PFSK-1 (cell line): ENCODE results near the gene AZI2.

Source experiments
- FOXP2 ChIP-seq: optimal IDR thresholded peaks from 2 replicates; pipeline ENCODE3; 2011; ENCODE audit warnings: borderline replicate concordance, control low read depth, inconsistent platforms; ENCODE audit not compliant: insufficient read depth; ENCODE audit errors: extremely low read length, extremely low read depth
- POLR2AphosphoS5 ChIP-seq: IDR thresholded peaks from 2 replicates; pipeline ENCODE4 v1.6.1; 2012; ENCODE audit warnings: low read depth, mild to moderate bottlenecking, control low read depth, low read length, moderate library complexity
- REST ChIP-seq, 2 experiments: IDR thresholded peaks; 2 replicates each; pipeline versions ENCODE4 v1.6.1 to v1.8.0; 2011 to 2012; ENCODE audit warnings: low read depth in 2 of 2, low read length in 2 of 2, control low read depth in 1 of 2, inconsistent platforms in 1 of 2, mild to moderate bottlenecking in 1 of 2, moderate library complexity in 1 of 2; ENCODE audit not compliant: insufficient read depth in 1 of 2
- SIN3A ChIP-seq: IDR thresholded peaks from 2 replicates; pipeline ENCODE4 v1.6.1; 2012; ENCODE audit warnings: mild to moderate bottlenecking, low read length, moderate library complexity, borderline replicate concordance; ENCODE audit not compliant: insufficient read depth
- TAF1 ChIP-seq: IDR thresholded peaks from 2 replicates; pipeline ENCODE4 v1.6.1; 2012; ENCODE audit warnings: low read length, control low read depth, borderline replicate concordance; ENCODE audit not compliant: insufficient read depth

DNA sequence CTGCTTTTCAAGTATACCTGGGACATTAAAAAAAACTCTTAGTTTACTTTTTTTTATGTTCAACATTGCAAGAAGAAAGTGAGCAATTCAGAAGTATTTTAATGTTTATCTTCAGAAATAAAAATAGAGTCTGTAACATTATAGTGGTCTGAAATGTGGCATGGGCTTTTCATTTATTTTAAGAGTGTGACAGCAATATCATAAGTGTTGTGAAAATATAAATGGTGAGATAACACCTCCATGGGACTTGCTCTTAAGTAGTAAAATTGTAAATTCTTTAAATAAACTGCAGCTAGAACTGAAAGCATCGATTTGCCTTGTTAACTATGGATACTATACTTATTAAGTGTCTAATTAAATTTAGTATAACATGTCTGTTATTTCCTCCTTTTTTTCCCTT, 48.9 kb downstream of the AZI2 start:
- TF ChIP-seq REST (IDR thresholded peaks at IDR 0.05; ENCODE audit: insufficient read depth in 1 of 2, low read depth in 2 of 2, low read length in 2 of 2) (no peak), POLR2AphosphoS5 (no peak), TAF1 (no peak), SIN3A (no peak), FOXP2 (no peak)
